ENCODE measurements around the gene WDR82.

Gene WDR82

GRCh38 chr3:52227766-52228165 is 50.7 kb downstream of the WDR82 start:
- in situ Hi-C loops (cut with MboI; ENCODE audit: low sequenced_read_pairs) = loop anchor here (25.0 kb wide), 1 partner anchor 110 kb away; no protein-coding TSS in a partner anchor

GRCh38 chr3:52227117-52227516 is 51.3 kb downstream of the WDR82 start:
- in situ Hi-C loops (cut with MboI; ENCODE audit: low sequenced_read_pairs) = loop anchor here (25.0 kb wide), 1 partner anchor 110 kb away; no protein-coding TSS in a partner anchor

GRCh38 chr3:52226229-52226817 is 52.1 kb downstream of the WDR82 start:
- in situ Hi-C loops (cut with MboI; ENCODE audit: low sequenced_read_pairs) = loop anchor here (25.0 kb wide), 1 partner anchor 111 kb away; no protein-coding TSS in a partner anchor

GRCh38 chr3:52225452-52226228 is 52.8 kb downstream of the WDR82 start, which contains the start of gene TLR9:
TLR9 (minus strand) TSS chr3:52225645; CDS start chr3:52225529, 116 bp downstream.
- in situ Hi-C loops (cut with MboI; ENCODE audit: low sequenced_read_pairs) = loop anchor here (25.0 kb wide), 1 partner anchor 112 kb away; no protein-coding TSS in a partner anchor

DNA sequence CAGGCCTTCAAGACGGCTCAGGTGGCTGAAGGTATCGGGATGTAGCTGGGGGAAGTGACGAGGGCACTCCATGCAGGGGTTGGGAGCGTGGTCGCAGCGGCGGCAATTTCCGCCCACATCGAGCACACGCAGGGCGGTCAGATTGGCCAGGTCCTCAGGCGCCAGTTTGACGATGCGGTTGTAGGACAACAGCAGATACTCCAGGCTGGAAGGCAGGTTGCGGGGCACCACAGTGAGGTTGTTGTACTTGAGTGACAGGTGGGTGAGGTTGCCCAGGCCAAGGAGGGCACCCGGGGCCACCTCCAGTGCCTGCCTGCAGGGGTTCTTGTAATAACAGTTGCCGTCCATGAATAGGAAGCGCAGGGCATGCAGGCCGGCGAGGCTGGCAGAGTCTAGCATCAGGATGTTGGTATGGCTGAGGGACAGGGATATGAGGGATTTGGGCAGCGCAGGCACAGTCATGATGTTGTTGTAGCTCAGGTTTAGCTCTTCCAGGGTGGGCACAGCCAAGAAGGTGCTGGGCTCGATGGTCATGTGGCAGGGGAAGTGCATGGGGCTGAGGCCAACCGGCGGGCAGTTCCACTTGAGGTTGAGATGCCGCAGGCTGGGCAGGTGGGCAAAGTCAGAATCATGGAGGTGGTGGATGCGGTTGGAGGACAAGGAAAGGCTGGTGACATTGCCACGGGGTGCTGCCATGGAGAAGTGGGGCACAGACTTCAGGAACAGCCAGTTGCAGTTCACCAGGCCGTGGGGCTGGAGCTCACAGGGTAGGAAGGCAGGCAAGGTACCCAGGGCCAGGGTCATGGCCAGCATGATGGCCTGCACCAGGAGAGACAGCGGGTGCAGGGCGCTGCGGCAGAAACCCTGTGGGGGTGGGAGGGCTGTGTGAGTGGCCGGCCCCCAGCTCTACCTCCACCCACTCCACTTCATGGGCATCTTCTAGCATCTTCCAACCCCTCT is 54.7 kb downstream of the WDR82 start:
- in situ Hi-C loops (cut with MboI; ENCODE audit: low sequenced_read_pairs) = no loop called here

DNA sequence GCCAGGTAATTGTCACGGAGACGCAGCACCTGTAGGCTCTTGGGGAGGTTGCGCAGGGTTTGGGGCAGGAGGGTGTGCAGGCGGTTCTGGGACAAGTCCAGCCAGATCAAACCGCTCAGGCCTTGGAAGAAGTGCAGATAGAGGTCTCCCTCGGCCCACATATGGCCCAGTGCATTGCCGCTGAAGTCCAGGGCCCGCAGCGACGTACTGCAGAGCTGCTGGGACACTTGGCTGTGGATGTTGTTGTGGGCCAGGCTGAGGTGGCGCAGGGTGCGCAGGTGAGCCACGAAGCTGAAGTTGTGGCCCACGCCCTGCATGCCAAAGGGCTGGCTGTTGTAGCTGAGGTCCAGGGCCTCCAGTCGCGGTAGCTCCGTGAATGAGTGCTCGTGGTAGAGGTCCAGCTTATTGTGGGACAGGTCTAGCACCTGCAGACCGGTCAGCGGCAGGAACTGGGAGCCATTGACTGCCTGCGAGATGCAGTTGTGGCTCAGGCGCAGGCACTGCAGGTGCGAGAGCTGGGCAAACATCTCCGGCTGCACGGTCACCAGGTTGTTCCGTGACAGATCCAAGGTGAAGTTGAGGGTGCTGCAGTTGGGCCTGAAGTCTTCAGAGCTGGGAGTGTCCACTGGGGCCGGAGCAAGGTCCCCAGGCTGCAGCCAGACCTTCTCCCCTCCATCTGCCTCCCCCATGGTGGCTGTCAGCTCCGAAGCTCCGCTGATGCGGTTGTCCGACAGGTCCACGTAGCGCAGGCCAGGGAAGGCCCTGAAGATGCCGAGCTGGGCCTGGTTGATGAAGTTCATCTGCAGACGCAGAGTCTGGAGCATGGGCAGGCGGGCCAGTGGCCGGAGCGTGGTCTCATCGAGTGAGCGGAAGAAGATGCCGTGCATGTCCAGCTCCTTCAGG is 55.9 kb downstream of the WDR82 start:
- in situ Hi-C loops (cut with MboI; ENCODE audit: low sequenced_read_pairs) = no loop called here

DNA sequence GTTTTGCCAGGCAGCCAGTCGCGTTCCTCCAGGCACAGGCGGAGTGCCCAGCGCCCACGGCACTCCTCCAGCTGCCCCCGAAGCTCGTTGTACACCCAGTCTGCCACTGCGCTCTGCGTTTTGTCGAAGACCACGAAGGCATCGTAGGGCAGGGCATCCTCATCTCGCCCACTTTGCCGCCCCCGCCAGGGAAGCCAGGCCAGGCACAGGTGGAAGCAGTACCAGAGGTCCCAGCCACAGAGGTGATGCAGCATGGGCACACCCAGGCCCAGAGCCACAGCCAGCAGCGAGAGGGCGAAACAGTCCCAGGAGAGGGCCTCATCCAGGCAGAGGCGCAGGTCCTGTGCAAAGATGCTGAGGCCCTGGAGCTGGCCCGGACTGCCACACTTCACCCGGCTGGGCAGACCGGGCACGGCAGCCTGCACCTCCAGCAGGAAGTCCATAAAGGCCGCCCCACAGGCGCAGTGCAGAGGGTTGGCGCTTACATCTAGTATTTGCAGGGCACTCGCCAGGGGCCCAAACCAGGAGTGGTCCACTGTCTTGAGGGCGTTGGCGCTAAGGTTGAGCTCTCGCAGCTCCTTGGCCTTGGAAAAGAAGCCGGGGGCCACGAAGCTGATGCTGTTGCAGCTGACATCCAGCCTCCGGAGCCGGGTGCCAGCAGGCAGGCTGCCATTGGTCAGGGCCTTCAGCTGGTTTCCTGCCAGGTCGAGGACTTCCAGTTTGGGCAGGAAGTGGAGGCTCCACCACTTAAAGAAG is 56.7 kb downstream of the WDR82 start:
- in situ Hi-C loops (cut with MboI; ENCODE audit: low sequenced_read_pairs) = no loop called here

GRCh38 chr3:52221141-52221562 is 57.3 kb downstream of the WDR82 start:
- in situ Hi-C loops (cut with MboI; ENCODE audit: low sequenced_read_pairs) = no loop called here

- in situ Hi-C loops (cut with MboI; ENCODE audit: low sequenced_read_pairs) = no loop called here
These were observed 57.9 kb downstream of the WDR82 start for GRCh38 chr3:52220380-52221026.

GRCh38 chr3:52218937-52219650 is 59.4 kb downstream of the WDR82 start:
- in situ Hi-C loops (cut with MboI; ENCODE audit: low sequenced_read_pairs) = no loop called here

GRCh38 chr3:52218454-52218853 is 60.0 kb downstream of the WDR82 start:
- in situ Hi-C loops (cut with MboI; ENCODE audit: low sequenced_read_pairs) = no loop called here

DNA sequence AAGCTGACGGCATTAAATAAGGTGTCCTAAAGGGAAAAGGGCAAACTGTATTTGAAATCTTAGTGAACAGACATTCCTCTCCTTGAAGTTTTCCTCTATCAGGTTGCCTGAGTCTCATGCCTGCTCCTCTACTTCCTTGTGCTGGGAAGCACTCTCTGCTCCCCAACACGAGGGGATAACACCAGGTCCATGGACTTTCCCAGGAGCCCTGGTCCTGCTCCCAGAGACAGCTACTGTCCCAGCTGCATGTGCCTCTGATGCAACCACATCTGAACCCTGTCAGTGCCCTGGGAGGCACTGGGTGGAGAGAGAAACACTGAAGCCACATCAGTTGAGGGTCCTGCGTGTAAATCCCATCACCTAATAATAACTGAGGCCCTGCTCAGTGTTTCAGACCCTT is 60.4 kb downstream of the WDR82 start:
- in situ Hi-C loops (cut with MboI; ENCODE audit: low sequenced_read_pairs) = no loop called here

GRCh38 chr3:52217409-52217805 is 61.0 kb downstream of the WDR82 start:
- in situ Hi-C loops (cut with MboI; ENCODE audit: low sequenced_read_pairs) = no loop called here

GRCh38 chr3:52216585-52217408 is 61.7 kb downstream of the WDR82 start:
- in situ Hi-C loops (cut with MboI; ENCODE audit: low sequenced_read_pairs) = no loop called here

GRCh38 chr3:52215351-52215750 is 63.1 kb downstream of the WDR82 start:
- in situ Hi-C loops (cut with MboI; ENCODE audit: low sequenced_read_pairs) = no loop called here

GRCh38 chr3:52213901-52214300 is 64.5 kb downstream of the WDR82 start:
- in situ Hi-C loops (cut with MboI; ENCODE audit: low sequenced_read_pairs) = no loop called here

- in situ Hi-C loops (cut with MboI; ENCODE audit: low sequenced_read_pairs) = no loop called here
These were observed 65.4 kb downstream of the WDR82 start for GRCh38 chr3:52213005-52213404.

All from HL-60/S4 treated with retinoic acid at 250 ng/mL for 4 days and 3 days (cell line).